KBM-7 (cell line): ENCODE measurements around the gene GFER.
"Not testable (repeated sequence)": the region's sequence is repeated elsewhere in the genome, so short reads cannot be mapped to it uniquely, and the experiment has no call there.

Experiments
- DNase-seq: peaks from one replicate; pipeline ENCODE4 v3.0.0-alpha.2; 2015
- in situ Hi-C: fragments of 300-500 bp; cut with MboI; formaldehyde crosslinking; loops from 2 replicates; pipeline ENCODE4 v1.14.3; 2020; ENCODE audit warnings: low sequenced_read_pairs, low pct_unique_long_range_greater_than_20kb, mixed read lengths

The GFER gene

DNA sequence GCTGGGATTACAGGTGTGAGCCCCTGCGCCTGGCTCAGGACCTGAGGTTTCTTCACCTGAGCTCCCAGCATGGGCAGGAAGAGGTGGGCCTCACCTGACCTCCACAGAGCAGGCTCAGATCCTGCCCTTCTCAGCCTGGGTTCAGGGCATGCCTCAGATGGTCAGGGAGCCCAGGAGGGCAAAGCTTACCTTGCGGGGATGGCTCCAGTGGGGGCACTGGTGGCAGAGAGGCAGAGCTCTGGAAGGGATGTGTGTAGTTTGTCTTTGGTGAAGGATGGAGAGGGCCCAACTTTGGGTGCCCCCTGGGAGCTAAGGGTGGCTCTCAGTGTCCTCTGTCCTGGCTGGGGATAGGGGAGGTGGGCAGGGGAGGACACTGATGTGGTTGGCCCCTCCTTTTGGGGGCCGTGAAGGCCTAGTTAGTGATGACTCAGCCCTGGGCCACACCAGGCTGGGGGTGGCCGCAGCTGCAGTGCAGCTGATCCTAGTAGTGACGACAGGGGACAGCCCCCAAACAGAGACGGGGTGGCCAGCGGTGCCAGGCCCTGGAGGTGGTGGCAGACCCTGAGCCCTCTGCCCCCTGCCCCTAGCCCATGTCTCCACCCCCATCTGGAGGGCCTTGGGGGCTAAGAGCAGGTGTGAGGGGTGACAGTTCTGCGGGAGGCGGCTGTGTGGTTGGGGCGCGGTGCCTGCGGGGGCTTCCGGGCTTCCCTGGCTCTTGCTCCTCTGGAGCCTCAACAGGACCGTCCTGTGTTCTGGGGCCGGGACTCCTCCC is 48.5 kb downstream of the GFER start:
- no peak for DNase-seq

DNA sequence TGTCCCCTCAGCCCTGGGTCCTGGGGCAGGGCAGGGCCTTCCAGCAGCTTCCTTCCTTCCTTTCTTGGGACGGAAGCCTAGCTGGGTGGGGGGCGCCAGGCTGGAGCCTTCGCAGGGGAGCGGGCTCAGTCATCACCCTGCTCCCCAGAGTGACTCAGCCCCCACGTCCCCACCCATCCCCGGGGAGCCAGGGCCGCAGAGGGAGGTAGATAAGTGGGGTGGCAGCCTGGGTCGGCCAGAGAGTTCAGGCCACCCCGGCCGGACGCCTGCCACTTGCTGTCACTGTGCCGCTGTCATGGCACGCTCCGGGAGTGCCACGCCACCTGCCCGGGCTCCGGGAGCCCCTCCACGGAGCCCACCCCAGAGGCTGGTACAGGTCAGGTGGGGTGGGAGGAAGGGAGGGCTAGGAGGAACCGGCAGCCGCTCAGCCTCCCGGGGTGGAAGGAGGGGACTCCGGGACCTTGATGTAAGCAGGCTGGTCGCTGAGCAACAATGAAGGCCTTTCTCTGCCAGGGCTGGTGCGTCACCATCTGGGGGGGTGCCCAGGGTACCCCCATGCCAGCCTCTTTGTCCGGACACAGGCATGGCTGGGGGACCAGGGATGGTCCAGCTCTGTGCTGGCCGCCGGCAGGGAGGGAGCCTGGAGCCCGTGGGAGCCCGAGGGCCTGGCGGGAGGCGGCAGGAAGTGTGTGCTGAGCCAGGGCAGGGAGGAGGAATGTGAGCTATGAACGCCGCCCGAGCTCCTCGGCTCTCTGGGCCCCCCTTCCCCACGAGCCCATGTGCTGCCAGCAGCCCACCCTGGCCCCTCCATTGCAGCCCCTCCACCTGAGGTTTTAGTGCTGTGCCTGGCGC is 49.3 kb downstream of the GFER start:
- in situ Hi-C loops = no loop called here
- no peak for DNase-seq

More for the DNA sequence above, 48.5 kb downstream of the GFER start:
- in situ Hi-C loops = no loop called here

DNA sequence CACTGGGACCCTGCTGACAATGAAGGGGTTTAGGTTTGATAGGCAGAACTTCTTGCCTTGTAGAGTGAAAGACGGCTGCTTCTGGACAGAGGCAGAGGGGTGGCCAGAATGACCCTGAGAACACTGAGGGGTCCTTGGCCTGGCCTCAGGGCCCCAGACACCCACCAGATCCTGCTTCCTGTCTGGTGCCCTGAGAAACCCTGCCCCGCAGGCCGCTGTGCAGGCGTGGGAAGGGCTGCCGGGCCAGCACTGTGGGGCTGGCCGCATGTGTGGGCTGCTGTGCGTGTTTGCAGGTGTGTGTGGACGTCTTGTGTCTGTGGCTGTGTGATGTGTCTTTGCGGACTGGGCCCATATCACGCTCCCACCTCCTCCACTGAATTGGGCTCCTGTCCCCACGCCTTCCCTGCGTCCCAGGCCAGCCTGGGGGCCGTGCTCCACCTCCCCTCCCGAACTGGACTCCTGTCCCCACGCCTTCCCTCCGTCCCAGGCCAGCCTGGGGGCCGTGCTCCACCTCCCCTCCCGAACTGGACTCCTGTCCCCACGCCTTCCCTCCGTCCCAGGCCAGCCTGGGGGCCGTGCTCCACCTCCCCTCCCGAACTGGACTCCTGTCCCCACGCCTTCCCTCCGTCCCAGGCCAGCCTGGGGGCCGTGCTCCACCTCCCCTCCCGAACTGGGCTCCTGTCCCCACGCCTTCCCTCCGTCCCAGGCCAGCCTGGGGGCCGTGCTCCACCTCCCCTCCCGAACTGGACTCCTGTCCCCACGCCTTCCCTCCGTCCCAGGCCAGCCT is 50.1 kb downstream of the GFER start:
- in situ Hi-C loops = not testable (repeated sequence)

DNA sequence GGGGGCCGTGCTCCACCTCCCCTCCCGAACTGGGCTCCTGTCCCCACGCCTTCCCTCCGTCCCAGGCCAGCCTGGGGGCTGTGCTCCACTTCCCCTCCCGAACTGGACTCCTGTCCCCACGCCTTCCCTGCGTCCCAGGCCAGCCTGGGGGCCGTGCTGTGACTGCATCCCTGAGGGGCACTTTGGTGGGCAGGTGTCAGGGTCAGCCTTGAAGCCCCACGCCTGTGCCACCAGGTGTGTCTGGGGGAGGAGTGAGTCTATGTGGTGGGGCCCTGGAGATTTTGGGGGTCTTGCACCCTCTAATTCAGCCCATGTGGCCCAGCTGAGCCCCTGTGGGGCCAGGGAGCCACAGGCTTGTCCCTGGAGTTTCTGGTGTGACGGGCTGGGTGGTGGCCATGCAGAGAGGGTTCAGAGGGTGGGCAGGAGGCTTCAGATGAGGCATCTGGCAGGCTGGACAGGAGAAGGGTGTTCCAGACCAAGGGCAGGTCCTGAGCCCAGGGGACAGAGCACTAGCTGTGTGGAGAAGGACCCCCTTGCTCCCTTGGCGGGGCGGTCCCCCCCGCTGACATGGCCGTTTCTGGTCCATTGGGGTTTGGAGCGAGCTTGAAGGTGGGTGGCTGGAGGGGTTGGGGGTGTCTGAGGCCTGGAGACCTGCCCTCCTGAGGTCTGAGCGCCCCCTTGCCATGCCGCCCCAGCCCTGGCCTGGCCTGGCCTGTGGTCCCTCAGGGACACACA is 50.9 kb downstream of the GFER start:
- in situ Hi-C loops = no loop called here
- no peak for DNase-seq

More for the DNA sequence above, 50.1 kb downstream of the GFER start:
- DNase-seq = not testable (repeated sequence)

DNA sequence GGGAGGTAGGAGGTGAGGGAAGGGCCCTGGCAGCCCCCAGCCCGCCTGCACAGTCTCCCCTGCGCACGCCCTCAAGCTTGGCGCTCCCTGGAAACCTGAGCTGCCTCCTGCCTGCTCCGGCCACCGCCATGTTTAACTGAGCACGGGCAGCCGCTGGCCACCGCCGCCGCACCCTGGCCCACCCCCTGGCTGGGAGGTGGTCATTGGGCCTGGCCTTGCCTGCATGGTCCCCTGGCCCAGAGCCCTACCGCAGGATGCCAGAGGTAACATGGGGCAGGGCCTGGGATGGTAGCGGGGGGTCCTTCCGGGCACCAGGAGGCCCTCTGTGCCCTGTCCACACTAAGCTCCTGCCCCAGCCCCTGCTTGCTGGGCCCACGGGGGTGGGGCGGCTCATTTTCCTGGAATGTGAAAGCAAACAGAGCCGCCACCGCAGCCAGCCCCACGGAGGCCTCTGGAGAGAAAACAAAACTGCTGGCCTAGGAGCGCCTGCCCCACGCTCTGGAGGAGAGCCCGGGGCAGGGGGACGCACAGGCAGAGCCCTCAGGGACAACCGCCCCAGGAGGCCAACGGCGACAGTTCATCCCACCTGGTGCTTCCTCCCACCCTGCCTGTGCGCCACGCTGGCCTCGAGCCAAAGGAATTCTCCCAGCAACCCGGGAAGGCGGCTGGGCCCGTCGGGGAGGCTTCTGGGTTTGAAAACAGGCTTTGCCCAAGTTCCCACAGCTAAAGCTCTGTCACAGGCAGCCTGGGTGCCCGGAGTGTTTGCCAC is 51.6 kb downstream of the GFER start:
- no peak for DNase-seq
- in situ Hi-C loops = no loop called here

DNA sequence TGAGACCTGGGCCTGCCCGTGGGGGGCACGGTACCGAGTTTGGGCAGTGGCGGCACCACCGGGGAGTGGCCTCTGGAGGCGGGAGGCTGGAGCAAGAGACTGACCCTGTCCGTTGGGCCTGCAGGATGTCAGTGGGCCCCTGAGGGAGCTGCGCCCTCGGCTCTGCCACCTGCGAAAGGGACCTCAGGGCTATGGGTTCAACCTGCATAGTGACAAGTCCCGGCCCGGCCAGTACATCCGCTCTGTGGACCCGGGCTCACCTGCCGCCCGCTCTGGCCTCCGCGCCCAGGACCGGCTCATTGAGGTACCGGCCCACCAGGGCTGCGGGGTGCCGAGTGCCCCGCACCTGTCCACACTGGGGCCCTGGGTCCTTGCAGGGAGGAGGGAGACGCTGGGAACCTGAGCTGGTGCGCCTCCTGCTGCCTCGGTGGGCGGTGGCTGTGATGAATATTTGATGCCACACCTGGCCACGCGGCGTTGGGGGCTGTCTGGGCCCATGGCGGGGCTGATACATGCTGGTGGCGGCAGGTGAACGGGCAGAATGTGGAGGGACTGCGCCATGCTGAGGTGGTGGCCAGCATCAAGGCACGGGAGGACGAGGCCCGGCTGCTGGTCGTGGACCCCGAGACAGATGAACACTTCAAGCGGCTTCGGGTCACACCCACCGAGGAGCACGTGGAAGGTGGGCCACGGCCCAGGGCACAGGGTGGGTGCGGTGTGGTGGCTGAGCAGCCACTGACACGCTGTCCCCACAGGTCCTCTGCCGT is 52.4 kb downstream of the GFER start:
- DNase-seq = no peak
- in situ Hi-C loops = no loop called here

DNA sequence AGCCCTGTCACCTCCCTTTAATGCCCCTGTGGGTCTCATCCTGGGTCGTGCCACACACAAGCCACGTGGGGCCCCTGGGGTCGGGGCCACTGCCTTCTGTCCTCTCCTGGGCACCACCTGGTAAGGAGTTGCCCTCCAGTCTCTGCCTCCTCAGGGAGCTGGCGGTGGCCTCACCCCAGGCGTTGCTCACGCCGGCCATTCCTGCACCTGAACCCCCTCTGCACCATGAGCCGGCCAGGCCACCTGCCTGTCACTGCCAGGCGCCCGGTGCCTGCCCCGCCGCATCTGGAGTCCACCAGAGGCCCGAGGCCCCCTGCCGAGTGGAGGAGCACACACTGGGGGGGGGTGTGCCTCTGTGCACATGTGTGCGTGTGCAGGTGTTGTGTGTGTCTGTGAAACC is 53.1 kb downstream of the GFER start:
- in situ Hi-C loops = no loop called here
- no peak for DNase-seq
